NCI-H748 (cell line): ENCODE data around the gene VEGFB.

Source experiments
- DNase-seq: peaks from one replicate; lab custom pipeline; 2025; ENCODE audit not compliant: unreplicated experiment; lab: John Stamatoyannopoulos, UW

VEGFB gene

DNA sequence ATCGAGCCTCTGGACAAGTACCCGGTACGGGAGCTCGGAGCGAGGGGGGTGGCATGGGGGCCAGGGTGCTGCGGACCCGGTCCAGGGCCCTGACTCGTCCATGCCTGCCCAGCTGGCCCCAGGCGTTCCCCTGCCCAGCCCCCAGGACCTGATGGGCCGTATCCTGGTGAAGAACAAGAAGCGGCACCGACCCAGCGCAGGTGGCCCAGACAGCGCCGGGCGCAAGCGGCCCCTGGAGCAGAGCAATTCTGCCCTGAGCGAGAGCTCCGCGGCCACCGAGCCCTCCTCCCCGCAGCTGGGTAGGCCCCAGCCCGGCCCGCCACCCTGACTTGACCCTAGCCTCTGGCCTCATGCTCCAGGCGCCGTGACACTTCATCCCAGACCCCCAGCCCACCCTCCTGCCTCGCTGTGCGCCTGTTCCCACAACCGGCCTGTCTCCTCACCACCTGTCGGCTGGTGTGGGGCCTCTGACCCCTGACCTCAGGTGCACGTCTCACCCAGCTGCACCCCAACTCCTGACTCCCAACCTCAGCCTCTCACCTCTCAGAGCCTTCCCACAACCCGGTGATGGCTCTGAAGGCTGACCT is 24.7 kb downstream of the VEGFB start:
- no peak for DNase-seq

DNA sequence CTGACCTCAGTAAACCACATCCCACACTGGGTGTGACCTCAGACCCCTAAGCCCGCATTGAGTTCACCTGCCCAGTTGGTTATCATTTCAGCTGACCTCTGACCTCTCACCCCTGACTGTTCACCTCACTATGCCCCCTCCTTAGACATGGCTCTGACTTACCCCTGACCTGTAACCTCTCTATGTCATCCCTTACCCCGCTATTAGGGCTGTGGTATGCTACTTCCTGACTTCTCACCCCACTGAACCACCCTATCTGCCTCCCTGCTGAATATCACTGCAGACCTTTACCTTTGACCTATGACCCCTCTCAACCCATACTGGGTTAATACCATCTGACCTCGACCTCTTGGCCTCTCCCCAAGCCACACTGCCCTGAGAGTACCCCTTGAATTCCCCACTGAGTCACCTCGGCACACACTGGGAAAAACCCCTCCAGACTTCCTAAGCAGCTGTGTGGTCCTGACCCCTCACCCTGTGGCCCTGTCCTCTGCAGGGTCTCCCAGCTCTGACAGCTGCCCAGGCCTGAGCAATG is 25.2 kb downstream of the VEGFB start:
- DNase-seq, result no peak

DNA sequence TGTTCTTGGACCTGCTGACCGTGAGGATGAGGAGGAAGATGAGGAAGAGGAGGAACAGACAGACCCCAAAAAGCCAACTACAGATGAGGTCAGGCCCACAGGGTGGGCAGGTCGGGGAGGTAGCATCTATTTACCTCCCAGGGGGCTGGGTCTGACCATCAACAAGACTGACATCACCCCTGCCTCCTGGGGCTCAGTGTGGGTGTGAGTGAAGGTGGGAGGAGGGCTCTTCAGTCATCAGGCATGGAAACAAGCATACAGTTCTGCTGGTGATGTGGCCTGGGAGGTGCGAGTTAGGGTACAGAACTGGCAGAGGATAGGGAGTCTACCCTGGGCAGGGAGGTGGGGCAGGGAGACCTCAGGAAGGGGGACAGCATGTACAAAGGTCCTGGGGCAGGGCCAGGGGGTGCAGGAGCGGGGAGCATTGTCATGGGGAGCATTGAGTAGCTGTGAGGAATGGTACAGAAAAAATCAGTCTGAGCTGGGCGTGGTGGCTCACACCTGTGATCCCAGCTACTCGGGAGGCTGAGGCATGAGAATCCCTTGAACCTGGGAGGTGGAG is 25.8 kb downstream of the VEGFB start:
- DNase-seq, result no peak

DNA sequence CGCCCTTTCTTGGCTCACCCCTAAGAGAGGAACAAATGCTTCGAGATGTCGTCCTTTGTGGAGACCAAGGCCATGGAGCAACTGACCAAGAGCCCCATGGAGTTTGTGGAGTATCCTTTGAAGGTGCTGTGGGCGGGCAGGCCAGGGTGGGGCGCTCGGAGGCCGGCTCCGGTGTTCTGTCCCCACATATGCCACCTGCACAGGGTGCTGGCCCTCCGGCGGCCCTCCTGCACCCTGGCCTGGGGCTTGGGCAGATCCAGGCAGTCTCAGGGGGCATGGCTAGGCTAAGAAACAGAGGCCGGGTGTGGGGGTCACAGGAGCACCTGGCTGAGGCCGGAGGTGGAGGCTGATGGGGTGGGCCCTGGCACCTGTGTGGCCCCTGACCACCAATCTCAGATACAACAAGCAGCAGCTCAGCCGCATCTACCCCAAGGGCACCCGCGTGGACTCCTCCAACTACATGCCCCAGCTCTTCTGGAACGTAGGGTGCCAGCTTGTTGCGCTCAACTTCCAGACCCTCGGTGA is 27.2 kb downstream of the VEGFB start:
- DNase-seq, result no peak

DNA sequence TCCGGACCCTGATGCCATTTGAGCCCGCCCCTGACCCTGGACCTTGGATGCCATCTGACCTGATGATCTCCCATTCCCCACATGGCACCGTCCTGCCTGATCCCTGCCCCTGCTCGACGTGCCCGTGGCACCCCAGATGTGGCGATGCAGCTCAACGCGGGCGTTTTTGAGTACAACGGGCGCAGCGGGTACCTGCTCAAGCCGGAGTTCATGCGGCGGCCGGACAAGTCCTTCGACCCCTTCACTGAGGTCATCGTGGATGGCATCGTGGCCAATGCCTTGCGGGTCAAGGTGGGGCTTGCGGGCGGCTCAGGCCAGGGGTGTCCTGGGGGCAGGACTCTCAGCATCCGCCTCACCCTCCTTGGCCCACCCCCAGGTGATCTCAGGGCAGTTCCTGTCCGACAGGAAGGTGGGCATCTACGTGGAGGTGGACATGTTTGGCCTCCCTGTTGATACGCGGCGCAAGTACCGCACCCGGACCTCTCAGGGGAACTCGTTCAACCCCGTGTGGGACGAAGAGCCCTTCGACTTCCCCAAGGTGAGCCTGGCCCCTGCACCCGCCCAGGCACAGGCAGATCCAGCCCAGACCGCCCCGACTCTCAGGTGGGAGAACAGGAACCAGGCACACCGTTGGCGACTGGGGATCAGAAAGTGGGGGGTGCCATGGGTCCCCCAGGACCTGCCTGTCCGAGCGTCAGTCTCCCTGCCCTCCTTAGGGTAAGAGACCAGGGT is 28.1 kb downstream of the VEGFB start:
- no peak for DNase-seq

DNA sequence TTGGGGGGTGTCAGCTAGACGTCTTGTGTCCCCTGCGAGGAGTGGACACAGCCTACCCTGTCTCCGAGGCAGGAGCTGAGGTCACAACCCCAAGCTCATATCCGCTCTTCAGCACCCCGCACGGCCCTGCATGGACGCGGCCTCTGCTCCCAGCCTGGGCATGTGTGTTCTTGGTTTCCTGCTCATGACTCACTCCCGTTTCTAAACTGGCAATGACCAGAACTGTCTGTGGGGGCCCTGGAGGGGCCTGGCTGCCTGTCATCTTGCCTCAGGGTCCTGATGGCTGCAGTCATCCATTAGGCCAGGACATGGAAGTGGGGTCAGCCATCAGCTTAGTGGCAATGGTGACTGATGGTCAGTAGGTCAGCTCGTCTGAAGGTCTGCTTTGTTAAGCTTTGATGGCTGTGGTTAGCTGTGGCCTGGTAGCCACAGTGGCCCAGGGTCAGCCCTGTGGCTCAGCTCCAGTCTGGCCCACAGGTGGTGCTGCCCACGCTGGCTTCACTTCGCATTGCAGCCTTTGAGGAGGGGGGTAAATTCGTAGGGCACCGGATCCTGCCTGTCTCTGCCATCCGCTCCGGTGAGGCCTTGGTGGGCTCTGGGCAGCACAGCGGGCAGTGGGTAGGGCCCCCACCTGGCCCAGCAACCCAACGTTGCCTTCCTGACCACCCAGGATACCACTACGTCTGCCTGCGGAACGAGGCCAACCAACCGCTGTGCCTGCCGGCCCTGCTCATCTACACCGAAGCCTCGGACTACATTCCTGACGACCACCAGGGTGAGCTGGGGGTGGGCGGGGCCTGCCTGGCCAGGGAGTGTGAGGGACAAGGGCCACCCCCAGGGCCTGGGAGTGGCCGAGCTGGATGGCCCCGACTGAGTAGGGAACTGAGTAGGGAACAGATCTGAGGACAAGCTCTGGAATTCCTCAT is 28.9 kb downstream of the VEGFB start:
- DNase-seq, result no peak

DNA sequence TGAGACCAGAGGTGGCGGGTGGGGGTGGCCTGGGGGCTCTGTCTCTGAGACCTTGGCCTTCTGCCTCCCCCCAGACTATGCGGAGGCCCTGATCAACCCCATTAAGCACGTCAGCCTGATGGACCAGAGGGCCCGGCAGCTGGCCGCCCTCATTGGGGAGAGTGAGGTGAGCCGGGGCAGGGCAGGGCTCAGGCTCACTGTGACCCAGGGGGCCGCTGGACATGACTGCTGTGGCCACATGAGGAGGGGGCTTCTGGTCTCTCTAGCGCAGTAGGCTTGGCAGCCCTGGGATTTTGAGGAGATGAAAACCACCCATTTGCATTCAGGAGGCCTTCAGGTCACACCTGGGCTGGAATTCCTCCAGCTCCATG is 29.5 kb downstream of the VEGFB start:
- no peak for DNase-seq

DNA sequence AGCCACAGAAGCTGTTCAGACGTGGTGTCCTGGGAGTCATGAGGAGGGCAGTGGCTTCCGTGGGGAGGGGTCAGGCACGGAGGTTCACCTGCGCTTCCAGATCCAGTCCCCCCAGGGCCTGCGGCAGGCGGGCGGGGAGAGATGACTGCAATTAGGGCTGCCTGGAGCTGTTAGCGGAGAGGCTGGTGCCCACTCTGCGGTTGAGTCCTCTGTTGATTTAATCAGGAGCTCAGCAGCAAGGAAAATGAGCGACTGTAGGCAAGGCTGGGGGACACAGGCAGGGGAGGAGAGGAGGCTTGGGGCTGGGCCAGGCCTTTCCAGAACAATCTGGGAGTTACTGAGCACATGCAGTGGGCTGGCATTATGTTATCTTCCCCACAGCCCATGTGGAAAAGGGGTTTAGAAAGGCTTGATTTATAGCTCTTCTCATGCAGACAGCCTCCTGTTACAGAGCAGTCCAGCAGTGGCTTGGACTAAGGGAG is 30.0 kb downstream of the VEGFB start:
- DNase-seq, result no peak

DNA sequence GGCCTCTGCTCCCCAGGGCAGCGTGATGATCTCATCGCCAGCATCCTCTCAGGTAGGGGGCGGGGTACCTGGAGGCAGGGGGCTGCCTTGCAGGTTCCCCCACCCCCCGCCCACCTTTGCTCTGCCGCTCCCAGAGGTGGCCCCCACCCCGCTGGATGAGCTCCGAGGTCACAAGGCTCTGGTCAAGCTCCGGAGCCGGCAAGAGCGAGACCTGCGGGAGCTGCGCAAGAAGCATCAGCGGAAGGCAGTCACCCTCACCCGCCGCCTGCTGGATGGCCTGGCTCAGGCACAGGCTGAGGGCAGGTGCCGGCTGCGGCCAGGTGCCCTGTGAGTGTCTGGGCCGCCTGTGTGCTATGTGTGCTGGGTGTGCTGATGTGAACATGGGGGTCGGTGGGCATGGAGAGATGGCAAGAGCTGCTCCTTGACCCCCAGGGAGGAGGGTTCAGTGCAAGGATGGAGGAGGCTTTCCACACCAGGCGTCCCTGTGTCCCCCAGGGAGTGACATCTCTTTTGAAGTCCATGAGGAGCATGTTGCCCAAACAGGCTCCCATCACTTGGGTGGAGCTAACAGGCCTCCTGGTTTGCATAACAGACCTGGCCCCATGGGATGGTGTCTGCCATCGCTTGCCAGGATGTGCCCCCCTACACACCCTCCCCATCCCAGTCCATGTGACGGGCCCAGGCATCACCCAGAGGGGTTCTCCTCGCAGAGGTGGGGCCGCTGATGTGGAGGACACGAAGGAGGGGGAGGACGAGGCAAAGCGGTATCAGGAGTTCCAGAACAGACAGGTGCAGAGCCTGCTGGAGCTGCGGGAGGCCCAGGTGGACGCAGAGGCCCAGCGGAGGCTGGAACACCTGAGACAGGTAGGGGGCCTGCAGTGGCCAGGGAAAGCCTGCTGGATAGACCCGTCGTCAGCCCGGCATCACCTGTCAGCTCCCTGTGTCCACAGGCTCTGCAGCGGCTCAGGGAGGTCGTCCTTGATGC is 31.1 kb downstream of the VEGFB start:
- no peak for DNase-seq

DNA sequence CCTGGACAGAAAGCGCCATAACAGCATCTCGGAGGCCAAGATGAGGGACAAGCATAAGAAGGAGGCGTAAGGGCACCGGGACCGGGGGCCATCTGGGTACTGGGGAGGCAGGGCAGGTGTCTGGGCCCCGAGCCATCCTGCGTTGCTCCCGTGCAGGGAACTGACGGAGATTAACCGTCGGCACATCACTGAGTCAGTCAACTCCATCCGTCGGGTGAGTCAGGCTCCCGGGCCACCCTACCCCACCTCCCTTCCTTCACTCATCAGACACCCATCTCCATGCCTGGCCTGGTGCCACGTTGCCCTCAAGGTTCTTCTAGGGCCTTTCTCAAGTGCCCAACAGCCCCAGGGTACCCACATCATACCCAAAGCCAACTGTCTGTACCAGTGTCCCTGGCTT is 32.0 kb downstream of the VEGFB start:
- no peak for DNase-seq

DNA sequence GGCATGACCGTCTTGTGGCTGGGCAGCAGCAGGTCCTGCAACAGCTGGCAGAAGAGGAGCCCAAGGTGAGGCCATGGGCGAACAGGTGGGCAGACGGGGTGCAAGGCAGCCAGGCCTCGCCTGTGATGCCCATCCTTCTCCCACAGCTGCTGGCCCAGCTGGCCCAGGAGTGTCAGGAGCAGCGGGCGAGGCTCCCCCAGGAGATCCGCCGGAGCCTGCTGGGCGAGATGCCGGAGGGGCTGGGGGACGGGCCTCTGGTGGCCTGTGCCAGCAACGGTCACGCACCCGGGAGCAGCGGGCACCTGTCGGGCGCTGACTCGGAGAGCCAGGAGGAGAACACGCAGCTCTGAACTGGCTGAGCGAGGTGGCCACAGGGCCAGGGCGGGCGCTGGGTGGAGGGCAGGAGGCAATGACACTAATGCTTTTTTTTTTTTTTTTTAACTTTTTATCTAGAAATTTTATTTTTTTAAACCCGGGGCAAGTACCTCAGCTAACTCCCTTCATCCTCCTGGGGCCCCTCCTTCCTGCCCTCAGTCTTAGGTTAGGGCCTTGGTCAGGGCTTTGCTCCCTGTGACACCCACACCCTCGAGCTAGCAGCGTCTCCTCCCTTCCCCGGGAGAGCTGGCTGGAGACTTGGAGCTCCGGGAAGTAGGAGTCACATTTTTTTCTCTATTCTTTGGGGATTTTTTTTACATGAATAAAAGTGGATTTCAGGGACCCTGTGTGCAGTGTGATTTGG is 33.0 kb downstream of the VEGFB start:
- DNase-seq, result no peak

DNA sequence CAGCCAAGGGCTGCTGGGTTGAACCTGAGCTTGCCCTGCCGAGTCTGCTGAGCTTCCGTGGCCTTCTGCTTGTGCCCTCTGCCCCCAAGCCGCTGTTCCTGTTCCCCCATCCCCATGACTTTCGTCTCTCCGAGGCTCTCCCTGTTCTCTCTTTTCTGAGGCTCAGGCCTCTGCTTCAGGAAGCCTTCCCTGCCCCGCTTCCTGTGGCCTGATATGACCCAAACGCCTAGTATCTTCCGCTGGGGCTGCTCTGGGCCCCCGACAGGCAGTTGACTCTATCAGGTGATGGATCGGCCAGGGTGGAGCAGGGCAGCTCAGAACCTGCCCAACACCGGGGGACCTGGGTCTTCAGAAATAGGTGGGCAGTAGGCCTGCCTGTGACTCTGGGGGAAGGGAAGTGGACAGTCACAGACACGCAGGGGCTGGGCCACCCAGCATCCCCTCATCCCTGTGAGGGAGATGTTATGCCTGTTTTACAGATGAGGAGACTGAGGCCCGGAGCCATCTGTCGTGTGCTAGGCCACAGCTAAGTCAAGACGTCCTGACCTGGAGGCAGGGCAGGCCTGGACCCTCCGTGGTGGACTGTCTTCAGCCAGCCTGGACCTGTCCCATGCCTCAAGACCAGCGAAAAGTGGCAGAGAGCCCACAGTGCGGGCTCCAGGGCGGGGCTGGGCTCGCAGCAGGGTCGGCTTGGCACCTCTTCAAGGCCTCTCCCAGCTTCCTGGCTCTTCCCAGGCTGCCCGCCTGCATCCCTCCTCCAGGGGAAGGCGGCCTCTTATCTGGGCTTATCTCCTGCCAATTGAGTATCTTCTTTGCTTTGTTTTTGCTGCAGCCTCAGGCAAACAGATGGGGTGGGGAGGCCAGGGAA is 33.9 kb downstream of the VEGFB start:
- peak; percentile 39 for DNase-seq

DNA sequence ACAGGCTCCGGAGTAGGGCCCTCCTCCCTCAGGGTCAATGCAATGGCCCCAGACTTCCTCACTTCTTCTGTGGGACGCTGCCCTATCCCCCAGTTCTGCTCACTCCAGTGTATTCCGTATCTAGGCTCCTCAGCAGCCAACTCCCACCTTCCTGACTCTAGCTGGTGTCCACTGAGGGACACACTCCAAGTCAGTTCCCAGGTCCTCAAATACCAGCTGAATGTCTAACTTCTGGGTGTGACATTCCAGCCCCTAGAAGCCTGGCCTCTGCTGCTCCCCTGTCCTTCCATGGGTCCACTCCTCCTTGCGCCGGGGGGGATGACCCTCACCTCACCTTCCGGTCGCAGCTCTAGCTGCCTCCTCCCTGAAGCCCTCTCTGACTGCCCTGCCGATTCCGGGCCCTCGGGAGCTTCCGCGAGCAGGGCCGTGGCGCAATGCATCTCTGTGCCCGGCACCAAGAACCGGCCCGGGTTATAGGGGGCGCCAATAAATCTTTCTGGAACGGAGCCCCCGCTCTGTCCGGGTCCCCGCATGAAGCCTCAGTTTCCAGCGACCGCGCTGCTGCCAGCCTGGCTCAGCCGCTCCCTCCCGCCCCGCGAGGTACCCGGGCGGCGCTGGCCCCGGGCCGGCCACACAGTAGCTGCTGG is 34.6 kb downstream of the VEGFB start:
- peak; percentile 52 for DNase-seq

DNA sequence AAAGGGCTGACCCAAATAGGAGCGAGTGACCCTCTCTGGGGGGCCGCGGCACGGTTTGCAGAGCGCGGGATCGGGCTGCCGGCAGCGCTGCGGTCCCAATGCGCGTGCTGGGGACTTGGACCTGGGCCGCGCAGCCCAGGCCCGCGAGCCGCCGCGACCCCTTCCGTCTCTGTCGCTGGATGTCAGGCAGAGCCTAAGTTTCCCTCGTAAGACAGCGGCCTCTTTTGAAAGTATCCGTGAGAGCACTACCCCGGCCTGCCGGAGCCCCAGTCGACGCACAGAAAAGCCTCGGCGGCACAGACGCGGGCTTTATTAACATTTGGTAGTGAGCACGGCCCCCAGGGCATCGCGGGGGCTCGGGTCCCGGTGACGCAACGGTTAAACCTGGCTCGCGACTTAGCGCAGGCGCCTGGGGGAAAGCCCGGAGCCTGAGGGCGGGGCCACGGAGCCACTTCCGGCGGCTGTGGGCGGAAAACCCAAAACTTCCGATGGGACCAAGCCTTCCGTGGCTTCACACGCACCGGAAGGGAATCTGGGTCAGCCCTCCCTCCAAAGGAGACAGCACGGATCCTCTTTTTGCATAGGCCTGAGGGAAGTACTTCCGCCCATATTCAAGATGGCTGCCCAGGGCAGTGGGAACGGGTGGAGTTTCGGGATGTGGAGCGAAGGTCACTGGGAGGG is 35.3 kb downstream of the VEGFB start:
- DNase-seq, result peak; percentile 100

DNA sequence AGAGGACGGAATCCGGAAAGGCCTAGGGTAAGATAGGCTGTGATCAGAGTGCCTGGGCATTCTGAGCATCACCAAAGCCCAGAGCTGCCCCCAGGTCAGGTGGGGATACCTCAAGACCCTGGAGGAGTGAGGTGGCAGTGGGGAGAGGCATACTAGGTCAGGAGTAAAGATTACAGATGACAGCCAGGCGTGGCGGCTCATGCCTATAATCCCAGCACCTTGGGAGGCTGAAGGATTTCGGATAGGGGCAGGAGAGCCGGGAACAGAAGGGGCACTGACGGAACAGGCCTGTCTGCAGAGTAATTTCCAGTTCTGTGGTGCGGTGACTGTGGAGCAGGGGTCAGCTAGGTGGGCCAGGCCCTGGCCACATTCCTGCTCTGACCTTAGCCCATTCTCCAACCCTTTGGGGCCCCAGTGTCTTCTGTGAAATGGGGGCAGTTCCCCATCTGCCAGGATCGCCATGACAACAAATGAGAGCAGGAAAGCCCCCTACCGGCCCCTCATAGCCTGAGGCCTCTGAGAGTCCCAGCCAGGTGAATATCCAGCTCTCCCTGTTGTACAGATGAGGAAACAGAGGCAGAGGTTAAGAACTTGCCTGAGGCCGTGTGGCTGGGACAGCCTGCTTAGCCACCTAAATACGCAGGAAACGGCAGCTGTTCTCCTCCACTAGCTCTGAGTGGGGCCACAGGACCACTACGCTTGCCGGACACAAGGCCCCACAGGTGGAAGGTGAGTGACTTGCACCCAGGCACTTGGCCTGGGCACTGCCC is 40.8 kb downstream of the VEGFB start:
- DNase-seq, result no peak

DNA sequence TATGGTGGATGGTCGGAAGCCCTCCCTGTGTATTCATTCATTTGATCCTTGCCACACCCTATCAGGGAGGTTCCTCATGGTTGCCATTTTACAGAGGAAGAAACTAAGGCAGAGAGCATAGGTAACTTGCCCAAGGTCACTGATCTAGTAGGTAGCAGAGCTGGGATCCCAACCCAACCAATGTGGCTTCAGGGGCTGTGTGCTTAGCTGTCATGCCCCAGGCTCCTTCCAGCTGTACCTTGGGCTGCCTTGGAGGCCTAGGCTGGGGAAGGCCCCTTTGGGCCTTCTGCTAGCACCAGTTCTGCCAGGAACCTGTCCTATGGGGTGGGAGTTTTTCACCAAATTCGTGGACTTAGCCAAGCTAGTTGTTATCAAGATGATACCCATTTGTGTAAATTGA is 41.5 kb downstream of the VEGFB start:
- DNase-seq, result no peak
